Right forelimb (tissue), 1 donor: ENCODE results near the gene FXR1.

Experiments
- DNase-seq: peaks from one replicate; pipeline ENCODE4 v3.0.0-alpha.2; 2018

Gene FXR1

DNA sequence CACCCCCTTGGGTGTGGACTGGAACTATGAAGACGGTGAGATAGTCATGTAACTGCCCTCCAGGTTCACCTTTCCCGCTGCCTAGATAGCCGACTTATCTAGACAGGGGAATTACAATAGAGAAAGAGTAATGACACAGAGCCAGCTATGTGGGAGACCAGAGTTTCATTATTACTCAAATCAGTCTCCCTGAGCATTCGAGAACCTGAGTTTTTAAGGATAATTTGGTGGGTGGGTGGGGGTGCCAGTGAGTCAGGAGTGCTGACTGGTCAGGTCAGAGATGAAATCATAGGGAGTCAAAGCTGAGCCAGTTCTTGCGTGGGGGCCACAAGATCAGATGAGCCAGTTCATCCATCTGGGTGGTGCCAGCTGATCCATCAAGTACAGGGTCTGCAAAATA lies 96.8 kb downstream of the FXR1 start:
- no peak for DNase-seq

- DNase-seq = no peak
Measured at GRCh38 chr3:181017690-181018089, 105.2 kb downstream of the FXR1 start.

DNA sequence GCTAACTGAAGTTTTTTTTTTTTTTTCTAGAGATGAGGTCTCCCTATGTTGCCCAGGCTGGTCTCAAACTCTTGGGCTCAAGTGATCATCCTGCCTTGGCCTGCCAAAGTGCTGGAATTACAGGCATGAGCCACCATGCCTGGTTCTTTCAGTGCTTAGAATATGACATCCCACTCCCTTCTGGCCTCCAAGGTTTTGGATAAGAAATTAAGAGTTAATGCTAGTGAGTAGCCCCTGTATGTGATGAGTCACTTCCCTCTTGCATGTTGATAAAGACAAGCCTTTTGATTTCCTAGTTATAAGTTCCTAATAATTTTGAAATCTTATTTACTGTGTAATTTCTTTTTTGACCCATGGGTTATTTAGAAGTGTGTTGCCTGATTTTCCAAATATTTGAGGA lies 112.7 kb downstream of the FXR1 start:
- DNase-seq = no peak

GRCh38 chr3:181030948-181031347 lies 118.5 kb downstream of the FXR1 start:
- no peak for DNase-seq
